Renal pelvis (tissue), 12 donors: ENCODE measurements around the gene NUMB. TPM values are rescaled to one million over a fixed set of nuclear protein-coding genes. Genes with fewer than 3 reads are reported as not detected.

Experiments used
- DNase-seq: peaks from one replicate; pipeline ENCODE4 v3.0.0-alpha.2; 2013
- long read RNA-seq, 16 experiments: transcript quantifications; one replicate each; lab custom pipeline, GENCODE V29; 2026
- polyA plus RNA-seq, 3 donors: library from polyadenylated mRNA; unstranded; fragments of 120-200 nt; gene quantifications; one replicate each; pipeline ENCODE4 v1.2.1, GENCODE V29; 2013; ENCODE audit not compliant: insufficient read length in 3 of 3

NUMB gene
- polyA plus RNA-seq: 100 to 1,000 TPM in 2 of 3 donors, 10 to 100 TPM in 1; 76.6 to 127 (median 104) TPM
- long read RNA-seq, donor 1, transcript NUMB-215 (12 exons, 3,037 nt): major isoform, 5 of 9 reads
- long read RNA-seq, donor 1, partial matches to known transcripts: 0 of 9 reads
- long read RNA-seq, donor 1, other reads (novel, unspliced or antisense): 0 of 9 reads
- long read RNA-seq, donor 2, partial matches to known transcripts: 0 of 7 reads
- long read RNA-seq, donor 2, other reads (novel, unspliced or antisense): 0 of 7 reads
- long read RNA-seq, donor 3, partial matches to known transcripts: 5 of 17 reads
- long read RNA-seq, donor 3, other reads (novel, unspliced or antisense): 0 of 17 reads
- long read RNA-seq, donor 4, partial matches to known transcripts: 0 of 11 reads
- long read RNA-seq, donor 4, other reads (novel, unspliced or antisense): 0 of 11 reads
- long read RNA-seq, donor 5, partial matches to known transcripts: 0 of 3 reads
- long read RNA-seq, donor 5, other reads (novel, unspliced or antisense): 0 of 3 reads
- long read RNA-seq, donor 6, partial matches to known transcripts: 0 of 17 reads
- long read RNA-seq, donor 6, other reads (novel, unspliced or antisense): 0 of 17 reads
- long read RNA-seq, donor 7, partial matches to known transcripts: 0 of 10 reads
- long read RNA-seq, donor 7, other reads (novel, unspliced or antisense): 0 of 10 reads
- long read RNA-seq, donor 8, partial matches to known transcripts: 0 of 4 reads
- long read RNA-seq, donor 8, other reads (novel, unspliced or antisense): 0 of 4 reads
- long read RNA-seq, donor 9, transcript NUMB-215 (12 exons, 3,037 nt): major isoform, 7 of 21 reads
- long read RNA-seq, donor 9, transcript NUMB-211 (11 exons, 3,607 nt): minor isoform, 5 of 21 reads
- long read RNA-seq, donor 9, partial matches to known transcripts: 0 of 21 reads
- long read RNA-seq, donor 9, other reads (novel, unspliced or antisense): 0 of 21 reads
- long read RNA-seq, donor 10, partial matches to known transcripts: 0 of 11 reads
- long read RNA-seq, donor 10, other reads (novel, unspliced or antisense): 0 of 11 reads
- long read RNA-seq, donor 11, transcript NUMB-215 (12 exons, 3,037 nt): major isoform, 8 of 14 reads
- long read RNA-seq, donor 11, transcript NUMB-211 (11 exons, 3,607 nt): minor isoform, 5 of 14 reads
- long read RNA-seq, donor 11, partial matches to known transcripts: 0 of 14 reads
- long read RNA-seq, donor 11, other reads (novel, unspliced or antisense): 0 of 14 reads
- long read RNA-seq, donor 12, transcript NUMB-215 (12 exons, 3,037 nt): major isoform, 5 of 21 reads
- long read RNA-seq, donor 12, transcript NUMB-211 (11 exons, 3,607 nt): major isoform, 5 of 21 reads
- long read RNA-seq, donor 12, partial matches to known transcripts: 0 of 21 reads
- long read RNA-seq, donor 12, other reads (novel, unspliced or antisense): 0 of 21 reads
- long read RNA-seq, donor 13, partial matches to known transcripts: 11 of 15 reads
- long read RNA-seq, donor 13, other reads (novel, unspliced or antisense): 0 of 15 reads
- long read RNA-seq, donor 14: 0 reads
- long read RNA-seq, donor 15: 0 reads
- long read RNA-seq, donor 16, transcript NUMB-211 (11 exons, 3,607 nt): major isoform, 8 of 14 reads
- long read RNA-seq, donor 16, partial matches to known transcripts: 0 of 14 reads
- long read RNA-seq, donor 16, other reads (novel, unspliced or antisense): 0 of 14 reads

DNA sequence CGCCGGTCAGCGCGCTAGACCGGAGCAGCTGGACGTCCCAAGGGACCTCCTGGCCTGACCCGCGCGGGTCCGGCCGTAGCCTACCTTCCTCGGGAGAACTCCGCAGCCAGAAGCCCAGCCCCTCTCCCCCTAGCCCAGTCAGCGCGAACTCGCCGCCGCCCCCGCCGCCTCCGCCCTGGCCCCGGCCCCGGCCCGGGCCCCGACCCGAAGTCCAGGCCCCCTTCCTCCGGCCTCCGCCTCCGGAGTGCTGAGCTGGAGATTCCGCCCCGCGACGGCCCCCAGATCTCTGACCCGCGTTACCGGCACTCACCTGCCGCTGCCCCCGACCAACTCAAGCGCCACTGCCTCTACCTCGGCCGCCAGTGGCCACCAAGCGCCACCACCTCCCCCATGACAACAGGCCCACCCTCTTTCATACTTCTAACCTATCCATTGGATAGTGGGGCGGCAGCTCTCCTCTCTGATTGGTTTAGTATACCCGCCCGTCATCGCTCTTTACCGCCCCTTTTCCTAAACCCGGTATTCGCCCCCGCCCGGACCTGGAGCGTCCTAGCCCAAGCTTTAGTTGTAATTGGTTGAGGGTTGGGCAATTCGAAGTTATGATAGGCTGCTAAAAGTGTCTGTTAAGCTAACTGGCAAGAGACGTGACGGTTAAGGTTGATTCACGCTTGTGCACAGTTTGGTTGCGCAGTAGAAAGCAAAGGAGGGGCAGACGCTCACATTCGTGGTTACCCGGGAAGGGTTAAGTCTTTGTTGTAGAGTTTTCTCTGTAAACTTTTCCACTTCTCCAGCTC is at the start of gene NUMB:
Gene NUMB (minus strand): TSS at position 364 of the 794 bp plus-strand sequence. CDS start 102,795 bp downstream, outside the sequence.
- DNase-seq: peak; percentile 100

DNA sequence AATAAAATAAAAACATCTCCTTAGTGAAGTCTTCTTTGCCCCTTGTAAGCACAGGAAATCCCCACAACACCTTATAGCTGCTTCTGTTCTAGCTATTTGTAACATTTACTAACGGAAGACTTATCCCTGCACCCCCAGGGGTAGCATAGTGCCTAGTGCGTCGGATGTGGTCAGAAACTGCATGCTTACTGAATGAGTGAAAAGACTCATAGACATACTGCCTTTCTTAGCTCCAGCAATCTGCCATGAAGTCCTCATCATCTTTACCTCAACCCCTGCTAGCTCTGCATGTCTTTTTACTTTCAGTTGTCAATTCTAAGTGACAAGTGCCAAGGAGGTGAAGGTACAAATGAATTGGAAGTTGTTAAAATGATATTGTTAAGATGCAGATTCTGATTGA is 45.3 kb upstream of the NUMB start:
- DNase-seq: no peak

GRCh38 chr14:73502017-73502619 is 43.8 kb upstream of the NUMB start:
- no peak for DNase-seq

DNA sequence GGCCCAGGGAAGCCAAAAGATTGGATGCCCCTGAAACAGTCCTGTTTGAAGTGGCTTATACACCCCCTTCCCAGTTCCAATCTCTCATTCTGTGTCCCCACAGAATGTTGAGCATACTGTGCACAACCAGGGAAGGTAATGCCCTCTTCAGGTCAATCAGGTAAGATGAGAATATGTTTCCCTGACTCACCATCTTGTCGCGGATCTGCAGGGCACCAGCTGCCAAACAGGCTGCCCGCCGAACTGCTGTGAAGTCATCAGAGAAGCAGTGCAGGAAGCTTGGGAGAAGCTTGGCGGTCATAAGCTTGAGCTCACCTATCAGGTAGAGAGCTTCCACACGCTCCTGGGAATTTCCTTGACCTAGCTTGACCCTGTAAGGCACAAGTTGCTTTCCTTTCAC is 42.0 kb upstream of the NUMB start:
- DNase-seq: no peak

GRCh38 chr14:73494593-73494992 is 36.2 kb upstream of the NUMB start:
- DNase-seq: no peak

DNA sequence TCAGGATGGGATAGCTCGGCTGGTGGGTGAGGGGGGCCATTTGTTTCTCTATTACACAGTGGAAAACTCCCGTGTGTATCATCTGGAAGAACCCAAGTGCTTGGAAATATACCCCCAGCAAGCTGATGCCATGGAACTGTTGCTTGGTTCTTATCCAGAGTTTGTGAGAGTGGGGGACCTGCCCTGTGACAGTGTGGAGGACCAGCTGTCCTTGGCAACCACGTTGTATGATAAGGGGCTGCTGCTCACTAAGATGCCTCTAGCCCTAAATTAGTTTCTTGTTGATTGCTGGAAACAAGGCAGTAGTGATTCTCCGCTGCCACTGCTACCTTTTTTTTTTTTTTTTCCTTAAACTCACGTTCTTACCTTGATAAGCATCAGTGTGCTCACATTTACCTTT is 34.3 kb upstream of the NUMB start:
- DNase-seq: no peak

DNA sequence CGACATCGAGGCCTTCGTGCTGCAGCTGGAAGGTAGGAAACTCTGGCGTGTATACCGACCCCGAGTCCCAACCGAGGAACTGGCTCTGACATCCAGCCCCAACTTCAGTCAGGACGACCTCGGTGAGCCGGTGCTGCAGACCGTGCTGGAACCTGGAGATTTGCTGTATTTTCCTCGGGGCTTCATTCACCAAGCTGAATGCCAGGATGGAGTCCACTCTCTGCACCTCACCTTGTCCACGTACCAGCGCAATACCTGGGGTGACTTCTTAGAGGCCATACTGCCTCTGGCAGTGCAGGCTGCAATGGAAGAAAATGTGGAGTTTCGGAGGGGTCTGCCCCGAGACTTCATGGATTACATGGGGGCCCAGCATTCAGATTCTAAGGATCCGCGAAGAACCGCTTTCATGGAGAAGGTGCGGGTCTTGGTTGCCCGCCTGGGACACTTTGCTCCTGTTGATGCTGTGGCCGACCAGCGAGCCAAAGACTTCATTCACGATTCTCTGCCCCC is 33.8 kb upstream of the NUMB start:
- DNase-seq: no peak

DNA sequence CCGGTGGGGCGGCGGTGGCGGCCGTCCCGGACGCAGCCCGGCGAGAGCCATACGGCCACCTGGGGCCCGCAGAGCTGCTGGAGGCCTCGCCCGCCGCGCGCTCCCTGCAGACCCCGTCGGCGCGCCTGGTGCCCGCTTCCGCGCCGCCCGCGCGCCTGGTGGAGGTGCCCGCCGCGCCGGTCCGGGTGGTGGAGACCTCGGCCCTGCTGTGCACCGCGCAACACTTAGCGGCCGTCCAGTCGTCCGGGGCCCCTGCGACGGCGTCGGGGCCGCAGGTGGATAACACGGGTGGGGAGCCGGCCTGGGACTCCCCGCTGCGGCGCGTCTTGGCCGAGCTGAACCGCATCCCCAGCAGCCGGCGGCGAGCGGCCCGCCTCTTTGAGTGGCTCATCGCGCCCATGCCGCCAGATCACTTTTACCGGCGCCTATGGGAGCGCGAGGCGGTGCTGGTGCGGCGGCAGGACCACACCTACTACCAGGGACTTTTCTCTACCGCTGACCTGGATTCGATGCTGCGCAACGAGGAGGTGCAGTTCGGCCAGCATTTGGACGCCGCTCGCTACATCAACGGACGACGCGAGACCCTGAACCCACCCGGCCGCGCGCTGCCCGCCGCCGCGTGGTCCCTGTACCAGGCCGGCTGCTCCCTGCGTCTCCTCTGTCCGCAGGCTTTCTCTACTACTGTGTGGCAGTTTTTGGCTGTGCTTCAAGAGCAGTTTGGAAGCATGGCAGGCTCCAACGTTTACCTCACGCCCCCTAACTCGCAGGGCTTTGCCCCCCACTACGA is 33.1 kb upstream of the NUMB start:
- peak; percentile 20 for DNase-seq

- DNase-seq: no peak
Measured at GRCh38 chr14:73489481-73490175, 31.3 kb upstream of the NUMB start.

DNA sequence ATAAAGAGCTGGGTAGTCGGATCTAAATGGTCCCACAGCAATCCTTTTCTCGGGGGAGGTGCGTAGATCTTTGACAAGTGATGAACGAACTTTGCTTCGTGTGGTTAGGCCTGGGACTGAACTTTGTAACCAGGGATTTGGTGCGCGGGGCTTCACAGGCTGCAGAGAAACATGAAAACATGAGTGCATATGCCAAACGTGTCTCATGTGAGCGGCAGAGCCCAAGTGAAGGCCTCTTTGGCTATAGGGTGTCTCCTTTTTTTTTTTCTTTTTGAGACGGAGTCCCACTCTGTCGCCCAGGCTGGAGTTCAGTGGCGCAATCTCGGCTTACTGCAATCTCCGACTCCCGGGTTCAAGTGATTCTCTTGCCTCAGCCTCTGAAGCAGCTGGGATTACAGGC is 20.3 kb upstream of the NUMB start:
- no peak for DNase-seq

GRCh38 chr14:73477618-73478266 is 19.4 kb upstream of the NUMB start:
- no peak for DNase-seq

DNA sequence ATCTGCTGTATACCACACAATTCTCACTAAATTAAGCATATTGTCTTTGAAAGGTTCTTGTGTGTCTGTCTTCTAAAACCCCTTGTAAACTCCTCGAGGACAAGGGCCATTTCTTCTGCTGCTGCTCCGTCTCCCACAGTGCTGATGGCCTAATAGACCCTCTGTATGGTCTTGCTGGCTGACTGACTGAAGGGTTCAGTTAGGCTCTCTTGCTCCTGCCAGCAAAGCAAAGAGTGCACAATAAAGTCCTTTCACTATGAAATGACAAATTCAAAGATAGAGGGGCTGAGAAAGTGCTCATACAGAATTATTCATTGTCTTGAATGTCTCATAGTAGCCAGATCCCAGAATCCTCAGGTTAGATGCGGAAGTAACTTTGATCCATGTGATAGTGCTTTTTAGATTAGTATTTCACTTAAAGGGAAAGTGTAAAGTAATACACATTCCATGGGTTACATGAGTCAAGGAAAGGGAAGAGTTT is 18.1 kb upstream of the NUMB start:
- no peak for DNase-seq

DNA sequence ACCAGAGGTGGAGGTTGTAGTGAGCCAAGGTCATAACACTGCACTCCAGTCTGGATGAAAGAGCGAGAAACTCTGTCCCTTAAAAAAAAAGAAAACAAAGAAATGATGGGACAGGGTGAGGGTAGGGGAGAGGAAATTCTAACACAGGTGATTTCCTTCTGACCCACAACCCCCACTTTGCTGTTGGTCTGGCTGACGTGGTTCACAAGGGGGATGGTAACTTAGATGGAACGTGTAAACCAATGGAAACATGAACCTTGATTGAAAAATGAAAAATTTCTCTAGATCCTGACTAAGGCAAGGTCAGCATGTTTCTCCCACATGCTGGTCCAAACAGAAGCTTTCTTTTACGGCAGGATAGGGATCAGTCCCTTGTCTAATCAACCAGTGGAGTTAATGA is 16.6 kb upstream of the NUMB start:
- DNase-seq: no peak

DNA sequence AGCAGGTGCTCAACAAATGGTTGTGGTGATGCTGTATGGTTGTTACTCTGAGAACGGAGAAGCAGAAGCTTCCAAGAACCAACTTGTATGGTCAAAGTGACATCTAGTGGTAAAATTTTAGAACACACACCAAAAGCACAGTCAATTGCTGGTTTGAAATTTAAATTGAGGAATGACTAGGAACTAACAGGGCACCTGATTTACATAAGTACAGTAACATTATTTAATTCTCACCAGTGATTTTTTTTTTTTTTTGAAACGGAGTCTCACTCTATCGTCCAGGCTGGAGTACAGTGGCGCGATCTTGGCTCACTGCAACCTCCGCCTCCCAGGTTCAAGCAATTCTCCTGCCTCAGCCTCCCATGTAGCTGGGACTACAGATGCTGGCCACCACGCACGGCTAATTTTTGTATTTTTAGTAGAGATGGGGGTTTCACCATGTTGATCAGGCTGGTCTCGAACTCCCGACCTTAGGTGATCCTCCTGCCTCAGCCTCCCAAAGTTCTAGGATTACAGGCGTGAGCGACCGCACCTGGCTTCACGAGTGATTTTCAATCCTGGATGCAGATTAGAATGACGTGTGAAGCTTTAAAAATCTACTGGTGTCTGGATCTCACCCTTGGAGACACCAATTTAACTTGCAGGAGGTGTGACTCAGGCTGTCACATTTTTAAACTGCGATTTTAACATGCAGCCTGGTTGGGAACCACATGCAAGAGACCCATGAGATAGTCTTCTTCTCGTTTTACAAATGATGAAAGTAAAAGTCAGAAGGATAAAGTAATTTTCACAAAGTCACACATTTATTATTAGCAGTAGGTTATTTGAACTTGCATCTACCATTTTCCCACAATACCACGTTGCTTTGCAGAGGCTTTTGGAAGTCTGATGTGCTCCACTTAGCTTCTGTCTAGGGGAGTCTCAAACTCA is 14.1 kb upstream of the NUMB start:
- peak; percentile 58 for DNase-seq

DNA sequence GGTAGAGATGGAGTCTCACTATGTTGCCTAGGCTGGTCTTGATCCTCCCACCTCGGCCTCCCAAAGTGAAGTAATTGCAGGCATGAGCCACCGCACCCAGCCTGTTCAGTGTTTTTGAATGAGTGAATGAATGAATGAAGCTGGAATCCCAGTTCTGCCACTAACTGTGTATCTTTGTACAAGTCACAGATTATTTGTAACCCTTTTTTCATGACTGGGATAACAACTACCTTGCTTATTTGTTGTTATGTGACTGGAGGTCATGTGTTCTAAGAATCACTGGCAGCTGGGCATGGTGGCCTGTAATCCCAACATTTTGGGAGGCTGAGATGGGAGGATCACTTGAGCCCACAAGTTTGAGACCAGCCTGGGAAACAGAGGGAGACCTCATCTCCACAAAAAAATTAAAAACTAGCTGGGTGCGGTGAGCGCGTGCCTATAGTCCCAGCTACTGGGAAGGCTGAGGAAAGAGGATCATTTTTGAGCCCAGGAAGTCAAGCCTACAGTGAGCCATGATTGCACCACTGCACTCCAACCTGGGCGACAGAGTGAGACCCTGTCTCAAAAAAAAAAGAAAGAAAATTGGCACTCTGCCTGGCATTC is 13.3 kb upstream of the NUMB start:
- DNase-seq: no peak
